OCI-LY1 (cell line): Measurements from ENCODE around the gene CRYBB1.

Source experiments
- EZH2 ChIP-seq: fragments of 200-600 bp; sonication (generic), shearing (Covaris generic); IDR thresholded peaks from 2 replicates; pipeline ENCODE4 v1.8.0; 2017; ENCODE audit warnings: borderline replicate concordance, mixed run types, mild to moderate bottlenecking, antibody characterized with exemption, low read length, moderate library complexity, mixed read lengths
- TF ChIP-seq, protein P1 (sequence below): fragments of 200-600 bp; sonication (generic), shearing (Covaris generic); IDR thresholded peaks from 2 replicates; pipeline ENCODE4 v1.5.1; 2017; ENCODE audit warnings: mild to moderate bottlenecking, antibody characterized with exemption, low read length, moderate library complexity, mixed read lengths

DNA sequence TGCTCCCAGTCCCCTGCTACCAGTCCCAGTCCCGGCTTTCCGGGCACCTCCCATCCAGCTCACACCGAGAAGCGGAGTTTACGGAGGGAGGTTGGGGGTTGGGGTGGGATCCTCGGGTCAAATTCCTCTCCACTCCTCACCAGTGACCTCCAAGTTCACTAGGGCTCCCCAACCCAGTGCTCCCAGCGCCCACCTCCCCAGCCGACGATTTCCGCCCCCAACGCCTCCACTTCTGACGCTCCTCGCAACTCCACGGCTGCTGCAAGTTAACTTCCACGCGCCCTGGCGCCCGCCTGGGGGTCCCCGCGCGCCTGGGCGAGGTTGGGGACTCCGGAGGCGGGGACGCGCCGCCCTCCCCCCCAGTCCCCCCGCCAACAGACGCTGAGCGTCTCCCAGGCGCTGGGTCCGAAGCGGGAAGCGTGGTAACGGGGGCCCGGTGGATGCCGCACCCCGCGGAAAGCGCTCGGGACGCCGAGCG, 28.4 kb downstream of the CRYBB1 start:
- TF ChIP-seq, protein P1, sequence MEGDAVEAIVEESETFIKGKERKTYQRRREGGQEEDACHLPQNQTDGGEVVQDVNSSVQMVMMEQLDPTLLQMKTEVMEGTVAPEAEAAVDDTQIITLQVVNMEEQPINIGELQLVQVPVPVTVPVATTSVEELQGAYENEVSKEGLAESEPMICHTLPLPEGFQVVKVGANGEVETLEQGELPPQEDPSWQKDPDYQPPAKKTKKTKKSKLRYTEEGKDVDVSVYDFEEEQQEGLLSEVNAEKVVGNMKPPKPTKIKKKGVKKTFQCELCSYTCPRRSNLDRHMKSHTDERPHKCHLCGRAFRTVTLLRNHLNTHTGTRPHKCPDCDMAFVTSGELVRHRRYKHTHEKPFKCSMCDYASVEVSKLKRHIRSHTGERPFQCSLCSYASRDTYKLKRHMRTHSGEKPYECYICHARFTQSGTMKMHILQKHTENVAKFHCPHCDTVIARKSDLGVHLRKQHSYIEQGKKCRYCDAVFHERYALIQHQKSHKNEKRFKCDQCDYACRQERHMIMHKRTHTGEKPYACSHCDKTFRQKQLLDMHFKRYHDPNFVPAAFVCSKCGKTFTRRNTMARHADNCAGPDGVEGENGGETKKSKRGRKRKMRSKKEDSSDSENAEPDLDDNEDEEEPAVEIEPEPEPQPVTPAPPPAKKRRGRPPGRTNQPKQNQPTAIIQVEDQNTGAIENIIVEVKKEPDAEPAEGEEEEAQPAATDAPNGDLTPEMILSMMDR = no peak
- no peak for TF ChIP-seq EZH2
